Measurements from ENCODE around the gene ZNF784.
A peak's percentile ranks its signal among the peaks of the same experiment; 100 is the strongest.
"Not testable (repeated sequence)": the region's sequence is repeated elsewhere in the genome, so short reads cannot be mapped to it uniquely, and the experiment has no call there.

The ZNF784 gene

GRCh38 chr19:55578761-55579747, 45.3 kb downstream of the ZNF784 start:
- Histone ChIP-seq H3K36me3 (ENCODE audit: control insufficient read depth, insufficient read depth, low read length) (peaks cover 17% of the 10 kb centered on the region), H3K9ac (ENCODE audit: low read depth, low read length) (peak overlapping the region; percentile 61; the same call in 1 of the 2 replicates), H3K27ac (ENCODE audit: low read depth, low read length) (no peak overlapping the region), H3K27me3 (ENCODE audit: control insufficient read depth, insufficient read depth, low read length) (no peaks in the 10 kb centered on the region), H3K4me3 (ENCODE audit: low read depth, low read length) (peak overlapping the region; percentile 82), H3K9me3 (ENCODE audit: control insufficient read depth, insufficient read depth, low read length) (no peaks in the 10 kb centered on the region), H3K4me1 (ENCODE audit: control insufficient read depth, insufficient read depth, low read length) (no peaks in the 10 kb centered on the region; the same call in 1 of the 2 replicates)

DNA sequence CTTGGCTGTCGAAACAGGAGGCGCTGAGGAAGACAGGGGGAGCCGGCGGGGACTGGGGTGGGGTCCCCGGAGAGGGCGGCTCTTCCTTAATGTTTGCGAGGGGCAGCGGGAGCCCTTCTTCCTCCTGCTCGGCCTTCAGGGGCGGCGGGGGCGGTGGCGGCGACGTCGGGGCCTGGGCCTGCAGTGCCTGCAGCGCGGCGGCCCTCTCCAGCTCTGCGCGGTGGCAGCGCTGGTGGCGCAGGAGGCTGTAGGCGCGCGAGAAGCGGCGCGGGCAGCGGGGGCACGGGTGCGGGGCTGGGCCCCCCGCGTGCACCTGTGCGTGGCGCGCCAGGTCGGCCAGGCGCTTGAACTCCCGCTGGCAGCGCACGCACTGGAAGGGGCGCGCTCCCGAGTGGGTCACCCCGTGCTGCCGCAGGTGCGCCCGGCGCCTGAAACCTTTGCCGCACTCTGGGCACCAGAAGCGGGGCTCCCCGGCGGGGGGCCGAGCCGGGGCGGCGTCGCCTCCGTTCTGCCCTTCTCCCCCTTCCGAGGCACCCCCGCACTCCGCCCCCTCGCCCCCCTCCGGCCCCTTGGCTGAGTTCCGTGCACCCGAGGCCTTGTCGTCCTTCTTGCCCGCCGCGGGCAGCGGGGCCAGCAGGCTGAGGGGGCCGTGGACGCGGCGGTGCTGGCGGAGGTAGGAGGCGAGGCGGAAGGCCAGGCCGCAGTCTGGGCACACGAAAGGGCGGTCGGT, 46.2 kb downstream of the ZNF784 start:
- Histone ChIP-seq H3K36me3 (ENCODE audit: control insufficient read depth, insufficient read depth, low read length) (peaks cover 17% of the 10 kb centered on the region), H3K4me3 (ENCODE audit: low read depth, low read length) (no peak overlapping the region), H3K27ac (ENCODE audit: low read depth, low read length) (no peak overlapping the region), H3K4me1 (ENCODE audit: control insufficient read depth, insufficient read depth, low read length) (no peaks in the 10 kb centered on the region; the same call in 1 of the 2 replicates), H3K9ac (ENCODE audit: low read depth, low read length) (no peak overlapping the region), H3K9me3 (ENCODE audit: control insufficient read depth, insufficient read depth, low read length) (no peaks in the 10 kb centered on the region), H3K27me3 (ENCODE audit: control insufficient read depth, insufficient read depth, low read length) (no peaks in the 10 kb centered on the region)

DNA sequence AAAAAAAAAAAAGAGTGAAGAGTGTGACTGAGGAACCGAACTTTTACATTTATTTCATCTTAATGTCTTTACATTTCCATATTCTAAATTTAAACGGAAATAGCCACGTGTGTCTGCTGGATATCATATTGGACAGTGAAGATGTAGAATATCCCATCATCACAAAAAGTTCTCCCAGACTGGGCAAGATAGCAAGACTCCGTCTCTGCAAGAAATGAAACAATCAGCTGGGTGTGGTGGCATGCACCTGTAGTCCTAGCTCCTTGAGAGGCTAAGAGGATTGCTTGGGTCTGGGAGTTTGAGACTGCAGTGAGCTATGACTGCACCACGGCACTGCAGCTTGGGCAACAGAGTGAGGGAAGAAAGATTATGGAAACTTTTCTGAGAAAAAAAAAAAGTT, 47.6 kb downstream of the ZNF784 start:
- Histone ChIP-seq H3K4me3 (ENCODE audit: low read depth, low read length) (no peak overlapping the region), H3K9ac (ENCODE audit: low read depth, low read length) (no peak overlapping the region), H3K27ac (ENCODE audit: low read depth, low read length) (no peak overlapping the region), H3K4me1 (ENCODE audit: control insufficient read depth, insufficient read depth, low read length) (no peaks in the 10 kb centered on the region; the same call in 1 of the 2 replicates), H3K9me3 (ENCODE audit: control insufficient read depth, insufficient read depth, low read length) (no peaks in the 10 kb centered on the region), H3K27me3 (ENCODE audit: control insufficient read depth, insufficient read depth, low read length) (no peaks in the 10 kb centered on the region), H3K36me3 (ENCODE audit: control insufficient read depth, insufficient read depth, low read length) (peaks cover 17% of the 10 kb centered on the region)

DNA sequence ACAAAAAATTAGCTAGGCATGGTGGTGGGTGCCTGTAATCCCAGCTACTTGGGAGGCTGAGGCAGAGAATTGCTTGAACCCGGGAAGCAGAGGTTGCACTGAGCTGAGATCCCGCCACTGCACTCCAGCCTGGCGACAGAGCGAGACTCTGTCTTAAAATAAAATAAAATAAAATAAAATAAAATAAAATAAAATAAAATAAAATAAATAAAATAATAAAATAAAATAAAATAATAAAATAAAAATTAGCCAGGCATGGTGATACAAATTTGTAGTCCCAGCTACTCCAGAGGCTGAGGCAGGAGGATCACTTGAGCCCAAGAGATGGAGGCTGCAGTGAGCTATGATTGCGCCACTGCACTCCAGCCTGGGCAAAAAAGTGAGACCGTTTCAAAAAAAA, 50.4 kb downstream of the ZNF784 start:
- H3K4me3 ChIP-seq (ENCODE audit: low read depth, low read length); H3K9ac ChIP-seq (ENCODE audit: low read depth, low read length); H3K9me3 ChIP-seq (ENCODE audit: control insufficient read depth, insufficient read depth, low read length); H3K27me3 ChIP-seq (ENCODE audit: control insufficient read depth, insufficient read depth, low read length); H3K4me1 ChIP-seq (ENCODE audit: control insufficient read depth, insufficient read depth, low read length); H3K27ac ChIP-seq (ENCODE audit: low read depth, low read length): not testable (repeated sequence)
- H3K36me3 ChIP-seq (ENCODE audit: control insufficient read depth, insufficient read depth, low read length): peaks cover 17% of the 10 kb centered on the region

Measured in HUES48 (cell line).